OCI-LY7 (cell line): ENCODE data around the gene RGS19.

Experiments
- EZH2phosphoT487 ChIP-seq: fragments of 200-600 bp; sonication (generic); IDR thresholded peaks from 2 replicates; pipeline ENCODE4 v1.6.1; 2018; ENCODE audit warnings: low read depth, borderline replicate concordance, mild to moderate bottlenecking, mixed run types, antibody characterized with exemption, low read length, moderate library complexity, mixed read lengths
- TF ChIP-seq, protein P1 (sequence below): fragments of 200-600 bp; sonication (generic); conservative IDR thresholded peaks from 2 replicates; pipeline ENCODE4 v1.5.1; 2014; ENCODE audit warnings: mild to moderate bottlenecking, antibody characterized with exemption, low read length, moderate library complexity, mixed read lengths

DNA sequence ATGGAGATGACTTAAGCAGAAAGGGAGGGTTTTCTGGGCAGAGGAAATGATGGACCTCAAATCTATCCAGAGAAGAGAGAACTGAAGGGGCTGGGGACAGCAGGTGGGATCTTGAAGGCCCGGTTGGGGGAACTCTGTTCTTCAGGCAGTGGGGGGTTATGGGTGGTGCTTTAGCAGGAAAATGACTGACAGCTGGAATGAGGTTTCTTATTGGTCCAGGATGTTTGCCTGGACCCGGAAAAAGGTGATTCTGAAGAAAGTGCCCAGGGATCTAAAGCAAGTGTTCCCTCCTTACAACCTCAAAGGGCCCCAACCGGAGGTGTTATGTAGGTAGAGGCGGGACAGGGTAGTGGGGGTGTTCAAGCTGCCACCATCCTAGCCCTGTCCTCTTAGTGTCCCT is 16.1 kb upstream of the RGS19 start:
- TF ChIP-seq, protein P1, sequence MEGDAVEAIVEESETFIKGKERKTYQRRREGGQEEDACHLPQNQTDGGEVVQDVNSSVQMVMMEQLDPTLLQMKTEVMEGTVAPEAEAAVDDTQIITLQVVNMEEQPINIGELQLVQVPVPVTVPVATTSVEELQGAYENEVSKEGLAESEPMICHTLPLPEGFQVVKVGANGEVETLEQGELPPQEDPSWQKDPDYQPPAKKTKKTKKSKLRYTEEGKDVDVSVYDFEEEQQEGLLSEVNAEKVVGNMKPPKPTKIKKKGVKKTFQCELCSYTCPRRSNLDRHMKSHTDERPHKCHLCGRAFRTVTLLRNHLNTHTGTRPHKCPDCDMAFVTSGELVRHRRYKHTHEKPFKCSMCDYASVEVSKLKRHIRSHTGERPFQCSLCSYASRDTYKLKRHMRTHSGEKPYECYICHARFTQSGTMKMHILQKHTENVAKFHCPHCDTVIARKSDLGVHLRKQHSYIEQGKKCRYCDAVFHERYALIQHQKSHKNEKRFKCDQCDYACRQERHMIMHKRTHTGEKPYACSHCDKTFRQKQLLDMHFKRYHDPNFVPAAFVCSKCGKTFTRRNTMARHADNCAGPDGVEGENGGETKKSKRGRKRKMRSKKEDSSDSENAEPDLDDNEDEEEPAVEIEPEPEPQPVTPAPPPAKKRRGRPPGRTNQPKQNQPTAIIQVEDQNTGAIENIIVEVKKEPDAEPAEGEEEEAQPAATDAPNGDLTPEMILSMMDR = no peak
- TF ChIP-seq EZH2phosphoT487 = no peak
